ENCODE data around the gene UNC45B.
"Not testable (repeated sequence)": the region's sequence is repeated elsewhere in the genome, so short reads cannot be mapped to it uniquely, and the experiment has no call there.

UNC45B gene

GRCh38 chr17:35170968-35171771, 23.6 kb downstream of the UNC45B start:
- no peak for TF ChIP-seq CTCF (IDR thresholded peaks at IDR 0.05; ENCODE audit: low read depth, low read length)
- no peak overlapping the region for H3K4me3 ChIP-seq (ENCODE audit: low read depth, low read length)
- no peaks in the 10 kb centered on the region for H3K9me3 ChIP-seq (ENCODE audit: severe bottlenecking)
- peaks cover 56% of the 10 kb centered on the region for H3K27me3 ChIP-seq (ENCODE audit: insufficient read depth, low read depth, severe bottlenecking)
- no peaks in the 10 kb centered on the region for H3K36me3 ChIP-seq
- no peak overlapping the region for H3K27ac ChIP-seq
- DNase-seq, result no peak

- peaks cover 55% of the 10 kb centered on the region for H3K27me3 ChIP-seq (ENCODE audit: insufficient read depth, low read depth, severe bottlenecking)
- H3K4me3 ChIP-seq (ENCODE audit: low read depth, low read length), result no peak overlapping the region
- DNase-seq, result no peak
- H3K36me3 ChIP-seq, result no peaks in the 10 kb centered on the region
- H3K27ac ChIP-seq, result no peak overlapping the region
- TF ChIP-seq CTCF (IDR thresholded peaks at IDR 0.05; ENCODE audit: low read depth, low read length), result no peak
- H3K9me3 ChIP-seq (ENCODE audit: severe bottlenecking), result no peaks in the 10 kb centered on the region
Measured at GRCh38 chr17:35171834-35172233, 24.2 kb downstream of the UNC45B start.

GRCh38 chr17:35172321-35172720, 24.7 kb downstream of the UNC45B start:
- H3K9me3 ChIP-seq (ENCODE audit: severe bottlenecking); DNase-seq; H3K36me3 ChIP-seq; H3K4me3 ChIP-seq (ENCODE audit: low read depth, low read length); H3K27ac ChIP-seq: not testable (repeated sequence)
- H3K27me3 ChIP-seq (ENCODE audit: insufficient read depth, low read depth, severe bottlenecking), result peaks cover 56% of the 10 kb centered on the region

- Histone ChIP-seq H3K27ac (no peak overlapping the region), H3K36me3 (no peaks in the 10 kb centered on the region), H3K4me3 (ENCODE audit: low read depth, low read length) (no peak overlapping the region), H3K27me3 (ENCODE audit: insufficient read depth, low read depth, severe bottlenecking) (peaks cover 62% of the 10 kb centered on the region), H3K9me3 (ENCODE audit: severe bottlenecking) (peaks cover 5% of the 10 kb centered on the region)
- DNase-seq, result no peak
- TF ChIP-seq CTCF (IDR thresholded peaks at IDR 0.05; ENCODE audit: low read depth, low read length), result no peak
Measured at GRCh38 chr17:35174835-35175334, 27.3 kb downstream of the UNC45B start.

GRCh38 chr17:35175638-35176415, 28.2 kb downstream of the UNC45B start:
- peaks cover 5% of the 10 kb centered on the region for H3K9me3 ChIP-seq (ENCODE audit: severe bottlenecking)
- H3K27ac ChIP-seq, result no peak overlapping the region
- no peak for TF ChIP-seq CTCF (IDR thresholded peaks at IDR 0.05; ENCODE audit: low read depth, low read length)
- no peak for DNase-seq
- no peak overlapping the region for H3K4me3 ChIP-seq (ENCODE audit: low read depth, low read length)
- H3K27me3 ChIP-seq (ENCODE audit: insufficient read depth, low read depth, severe bottlenecking), result peaks cover 66% of the 10 kb centered on the region
- H3K36me3 ChIP-seq, result no peaks in the 10 kb centered on the region

- H3K36me3 ChIP-seq, result no peaks in the 10 kb centered on the region
- peaks cover 64% of the 10 kb centered on the region for H3K27me3 ChIP-seq (ENCODE audit: insufficient read depth, low read depth, severe bottlenecking)
- H3K4me3 ChIP-seq (ENCODE audit: low read depth, low read length), result no peak overlapping the region
- H3K9me3 ChIP-seq (ENCODE audit: severe bottlenecking), result peaks cover 5% of the 10 kb centered on the region
- no peak for TF ChIP-seq CTCF (IDR thresholded peaks at IDR 0.05; ENCODE audit: low read depth, low read length)
- no peak overlapping the region for H3K27ac ChIP-seq
- DNase-seq, result no peak
Measured at GRCh38 chr17:35176897-35177296, 29.3 kb downstream of the UNC45B start.

- peaks cover 73% of the 10 kb centered on the region for H3K27me3 ChIP-seq (ENCODE audit: insufficient read depth, low read depth, severe bottlenecking)
- H3K4me3 ChIP-seq (ENCODE audit: low read depth, low read length); DNase-seq; H3K9me3 ChIP-seq (ENCODE audit: severe bottlenecking); H3K27ac ChIP-seq; H3K36me3 ChIP-seq: not testable (repeated sequence)
Measured at GRCh38 chr17:35179379-35179778, 31.8 kb downstream of the UNC45B start.
